WI38 (cell line): ENCODE data around the gene AP1G1.
"Not testable (repeated sequence)": the region's sequence is repeated elsewhere in the genome, so short reads cannot be mapped to it uniquely, and the experiment has no call there.

Experiments used
- H3K4me3 ChIP-seq: 2 replicates; pipeline ENCODE4 v1.5.1; 2011; ENCODE audit warnings: low read depth, mild to moderate bottlenecking, control low read depth, low read length
- CTCF ChIP-seq: IDR thresholded peaks from 2 replicates; pipeline ENCODE4 v1.5.1; 2012; ENCODE audit warnings: low read depth, mild to moderate bottlenecking, control low read depth, low read length

Gene AP1G1

DNA sequence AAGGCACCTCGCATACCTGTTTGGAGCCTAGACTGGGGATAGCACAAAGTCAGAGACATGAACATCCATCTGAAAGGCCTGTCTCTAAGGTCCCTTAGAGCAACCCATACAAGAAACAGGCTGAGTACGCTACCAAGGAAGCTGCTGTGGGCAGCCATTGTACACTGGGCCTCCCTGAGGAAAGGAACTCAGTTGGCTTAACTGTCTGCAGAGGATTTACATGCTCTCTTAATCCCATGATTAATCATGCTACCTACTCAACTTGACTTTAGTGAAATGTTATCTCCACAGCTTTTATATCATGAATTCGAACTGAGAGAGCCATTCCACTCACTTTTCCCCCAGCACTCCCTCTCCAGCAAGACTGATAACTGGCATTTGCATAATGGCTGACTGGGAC is 110.1 kb downstream of the AP1G1 start:
- no peak for TF ChIP-seq CTCF
- no peak overlapping the region for H3K4me3 ChIP-seq

DNA sequence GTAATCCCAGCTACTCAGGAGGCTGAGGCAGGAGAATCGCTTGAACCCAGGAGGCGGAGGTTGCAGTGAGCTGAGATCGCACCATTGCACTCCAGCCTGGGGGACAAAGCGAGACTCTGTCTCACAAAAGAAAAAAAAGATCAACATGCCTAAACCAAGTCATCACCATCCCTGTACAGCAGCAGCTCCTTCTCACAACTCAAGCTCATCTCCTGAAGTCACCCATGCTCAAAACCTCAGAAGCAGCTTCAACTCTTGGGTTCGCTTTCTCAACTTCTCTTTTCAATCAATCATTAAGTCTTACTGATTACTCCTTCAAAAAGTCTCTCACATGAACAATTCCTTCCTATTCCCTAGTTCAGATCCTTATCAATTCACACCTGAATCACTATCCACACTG is 115.5 kb downstream of the AP1G1 start:
- TF ChIP-seq CTCF = no peak
- H3K4me3 ChIP-seq = no peak overlapping the region

DNA sequence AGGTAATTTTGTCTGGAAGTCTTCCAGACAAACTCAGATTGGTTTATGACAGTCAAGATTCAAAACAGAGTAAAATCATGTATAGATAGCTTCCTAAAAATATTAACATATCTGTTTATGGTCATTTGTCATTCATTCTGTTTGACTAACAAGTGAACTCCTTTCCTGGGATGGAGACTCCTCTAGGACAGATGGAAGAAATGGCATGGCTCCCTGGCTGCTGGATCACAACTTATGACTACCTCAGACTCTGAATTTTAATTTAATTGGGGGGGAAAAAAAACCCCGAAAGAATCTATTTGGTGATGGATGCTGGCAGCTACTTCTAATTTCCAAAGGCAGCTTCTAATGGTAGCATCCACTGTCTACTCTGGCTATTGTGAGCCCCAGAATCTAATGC is 118.7 kb downstream of the AP1G1 start:
- no peak for TF ChIP-seq CTCF
- H3K4me3 ChIP-seq = no peak overlapping the region

DNA sequence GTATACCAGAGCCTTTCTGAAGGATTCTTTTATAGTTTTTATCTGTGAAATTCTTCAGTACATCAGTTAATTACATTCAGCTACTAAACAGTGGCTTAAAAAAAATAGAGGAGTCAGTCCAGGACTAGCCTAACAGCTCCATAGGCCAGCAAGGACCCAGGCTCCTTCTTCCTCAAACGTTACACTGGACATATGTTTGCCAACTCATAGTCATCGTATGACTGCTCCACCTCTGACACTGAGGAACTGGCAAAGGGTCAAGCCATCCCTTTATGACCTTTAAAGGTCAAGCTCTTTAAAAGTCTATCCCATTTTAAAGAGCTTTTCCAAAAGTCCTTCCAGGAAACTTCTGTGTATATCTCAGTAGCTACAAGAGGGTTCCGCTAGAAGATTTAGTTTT is 120.8 kb downstream of the AP1G1 start:
- no peak for TF ChIP-seq CTCF
- no peak overlapping the region for H3K4me3 ChIP-seq

DNA sequence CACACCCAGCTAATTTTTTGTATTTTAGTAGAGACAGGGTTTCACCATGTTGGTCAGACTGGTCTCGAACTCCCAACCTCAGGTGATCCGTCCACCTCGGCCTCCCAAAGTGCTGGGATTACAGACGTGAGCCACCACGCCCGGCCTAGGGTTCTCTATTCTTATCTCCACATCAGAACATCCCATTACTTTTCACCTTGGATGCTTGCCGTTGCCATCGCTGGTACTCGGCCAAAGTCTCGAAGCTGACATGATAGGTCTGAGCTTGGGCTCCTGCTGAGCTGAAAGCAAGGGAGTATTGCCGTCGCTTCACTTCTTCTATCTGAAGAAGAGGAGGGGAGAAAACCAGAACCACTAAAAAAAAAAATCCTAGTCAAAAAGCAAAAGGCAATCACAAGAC is 124.4 kb downstream of the AP1G1 start:
- H3K4me3 ChIP-seq = not testable (repeated sequence)

GRCh38 chr16:71681360-71681759 is 127.3 kb downstream of the AP1G1 start:
- H3K4me3 ChIP-seq = no peak overlapping the region
- no peak for TF ChIP-seq CTCF
